ENCODE results near the gene UTS2R.
"Not testable (repeated sequence)": the region's sequence is repeated elsewhere in the genome, so short reads cannot be mapped to it uniquely, and the experiment has no call there.

The UTS2R gene

GRCh38 chr17:82376042-82376730 lies 4.6 kb downstream of the UTS2R start:
- DNase-seq, result no peak

GRCh38 chr17:82377294-82377693 lies 5.7 kb downstream of the UTS2R start:
- not testable (repeated sequence) for DNase-seq

- no peak for DNase-seq
These were observed 6.6 kb downstream of the UTS2R start for GRCh38 chr17:82377924-82378740.

- no peak for DNase-seq
These were observed 7.1 kb downstream of the UTS2R start for GRCh38 chr17:82378741-82379021.

- no peak for DNase-seq
These were observed 9.5 kb downstream of the UTS2R start for GRCh38 chr17:82380860-82381702.

- DNase-seq, result not testable (repeated sequence)
These were observed 10.1 kb downstream of the UTS2R start for GRCh38 chr17:82381703-82382009.

- DNase-seq, result not testable (repeated sequence)
These were observed 10.8 kb downstream of the UTS2R start for GRCh38 chr17:82382220-82382932.

- DNase-seq, result no peak
These were observed 11.3 kb downstream of the UTS2R start for GRCh38 chr17:82382933-82383255.

- no peak for DNase-seq
These were observed 11.8 kb downstream of the UTS2R start for GRCh38 chr17:82383411-82383810.

GRCh38 chr17:82384051-82384729 lies 12.6 kb downstream of the UTS2R start:
- DNase-seq, result no peak

- no peak for DNase-seq
These were observed 13.3 kb downstream of the UTS2R start for GRCh38 chr17:82384730-82385481.

- no peak for DNase-seq
These were observed 14.1 kb downstream of the UTS2R start for GRCh38 chr17:82385559-82386254.

GRCh38 chr17:82386255-82386831 lies 14.8 kb downstream of the UTS2R start:
- DNase-seq, result no peak

GRCh38 chr17:82386881-82387704 lies 15.5 kb downstream of the UTS2R start:
- no peak for DNase-seq

GRCh38 chr17:82387705-82388106 lies 16.1 kb downstream of the UTS2R start:
- no peak for DNase-seq

GRCh38 chr17:82388223-82388921 lies 16.8 kb downstream of the UTS2R start:
- DNase-seq, result no peak

GRCh38 chr17:82388922-82389283 lies 17.3 kb downstream of the UTS2R start:
- DNase-seq, result no peak

- DNase-seq, result no peak
These were observed 17.8 kb downstream of the UTS2R start for GRCh38 chr17:82389379-82389778.
